Right hindlimb (tissue), 1 donor: ENCODE data around the gene AEN.
A peak's percentile ranks its signal among the peaks of the same experiment; 100 is the strongest.

Experiments used
- DNase-seq: peaks from one replicate; pipeline ENCODE4 v3.0.0-alpha.2; 2018

AEN gene, protein sequence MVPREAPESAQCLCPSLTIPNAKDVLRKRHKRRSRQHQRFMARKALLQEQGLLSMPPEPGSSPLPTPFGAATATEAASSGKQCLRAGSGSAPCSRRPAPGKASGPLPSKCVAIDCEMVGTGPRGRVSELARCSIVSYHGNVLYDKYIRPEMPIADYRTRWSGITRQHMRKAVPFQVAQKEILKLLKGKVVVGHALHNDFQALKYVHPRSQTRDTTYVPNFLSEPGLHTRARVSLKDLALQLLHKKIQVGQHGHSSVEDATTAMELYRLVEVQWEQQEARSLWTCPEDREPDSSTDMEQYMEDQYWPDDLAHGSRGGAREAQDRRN

DNA sequence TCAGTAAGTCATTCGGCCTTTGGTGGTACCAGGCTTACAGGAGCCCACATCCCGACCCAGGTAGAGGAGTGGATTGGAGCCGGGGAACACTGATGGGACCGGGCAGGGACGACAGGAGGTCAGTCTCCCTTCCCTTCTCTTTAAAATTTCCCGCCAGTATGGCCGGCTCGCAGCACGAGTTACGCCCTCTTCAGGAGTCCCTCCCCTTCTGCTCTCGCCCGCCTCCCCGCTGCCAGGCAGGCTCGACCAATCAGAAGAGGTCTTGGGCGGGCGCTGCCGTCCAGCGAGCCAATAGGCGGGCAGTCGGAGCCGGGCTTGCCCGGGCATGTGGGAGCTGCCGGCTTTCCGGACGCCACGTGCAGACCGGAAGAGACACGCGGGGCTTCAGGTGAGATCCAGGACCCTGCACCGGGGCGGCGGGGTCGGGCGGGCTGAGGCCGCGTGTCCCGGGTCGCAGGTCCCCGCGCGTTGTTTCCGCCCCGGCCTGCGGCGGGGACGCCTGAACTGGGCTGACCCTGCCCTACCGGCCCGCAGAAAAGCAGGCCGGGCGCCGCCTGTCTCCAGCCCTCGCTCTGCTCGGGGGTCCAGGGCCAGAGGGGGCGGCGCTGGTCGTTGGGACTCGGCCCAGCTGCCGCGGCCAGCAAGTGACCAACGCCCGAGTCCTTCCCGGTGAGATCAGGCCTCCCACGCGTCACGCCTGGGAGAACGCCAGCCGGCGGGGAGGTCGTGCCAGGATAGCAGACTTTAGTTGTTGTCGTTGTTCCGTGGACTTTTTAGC is at the start of gene AEN:
TSS of gene AEN (plus strand) at position 346 of the 778 bp plus-strand sequence. CDS start 4,870 bp downstream, outside the sequence.
- peak; percentile 98 for DNase-seq

DNA sequence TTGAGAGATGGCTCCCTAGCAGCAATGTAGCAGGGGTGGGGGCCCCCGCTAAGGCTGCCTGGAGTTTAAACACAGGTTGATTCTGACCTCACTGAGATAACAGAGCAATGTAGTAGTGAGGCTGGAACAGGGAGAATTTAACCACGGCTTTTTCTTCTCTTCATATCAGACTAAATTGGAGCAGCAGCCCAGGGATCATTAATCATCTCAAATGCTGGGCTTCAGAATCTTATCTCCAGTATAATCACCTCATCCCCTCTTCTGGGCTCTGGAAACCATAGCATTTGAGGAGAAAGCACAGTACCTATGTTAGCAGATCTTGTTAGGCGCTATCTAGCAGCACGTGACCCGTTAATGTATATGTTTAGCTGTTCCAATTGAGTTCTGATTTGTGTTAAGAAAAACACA is 49.3 kb upstream of the AEN start:
- DNase-seq = no peak

DNA sequence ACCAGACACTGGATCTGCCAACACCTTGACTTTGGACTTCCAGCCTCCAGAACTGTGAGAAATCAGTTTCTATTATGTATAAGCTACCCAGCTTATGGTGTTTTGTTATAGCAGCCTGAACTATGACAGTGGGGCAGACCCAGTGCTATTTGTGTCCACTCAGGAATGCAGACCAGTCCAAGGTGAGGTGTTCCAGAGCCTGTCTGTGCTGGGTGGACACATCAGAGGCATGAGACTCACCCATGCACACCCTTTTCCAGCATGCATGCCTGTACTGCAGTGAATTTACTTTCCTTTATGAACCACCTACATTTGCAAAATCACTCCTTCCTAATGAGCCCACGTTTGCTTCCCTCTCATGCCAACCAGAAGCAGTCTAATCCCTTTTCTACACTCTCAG is 47.1 kb upstream of the AEN start:
- DNase-seq = no peak

DNA sequence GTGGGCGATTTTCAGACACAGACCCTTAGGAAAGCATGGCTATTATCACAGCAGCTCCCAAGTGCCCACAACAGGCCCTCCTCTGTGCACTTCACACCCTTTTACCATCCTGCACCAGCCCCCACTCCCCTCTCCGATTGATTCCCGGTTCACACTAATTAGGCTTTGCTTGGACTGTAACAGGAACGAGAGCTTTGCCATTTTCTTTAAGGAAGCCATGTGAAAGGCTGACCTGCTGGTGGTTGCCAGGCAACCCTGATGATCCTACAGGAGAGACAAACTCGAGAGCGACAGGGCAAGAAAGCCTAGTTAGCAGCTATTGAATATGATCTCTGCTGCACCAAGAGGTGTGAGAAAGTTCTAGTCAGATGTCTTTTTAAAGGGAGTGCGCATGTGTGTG is 46.5 kb upstream of the AEN start:
- no peak for DNase-seq

DNA sequence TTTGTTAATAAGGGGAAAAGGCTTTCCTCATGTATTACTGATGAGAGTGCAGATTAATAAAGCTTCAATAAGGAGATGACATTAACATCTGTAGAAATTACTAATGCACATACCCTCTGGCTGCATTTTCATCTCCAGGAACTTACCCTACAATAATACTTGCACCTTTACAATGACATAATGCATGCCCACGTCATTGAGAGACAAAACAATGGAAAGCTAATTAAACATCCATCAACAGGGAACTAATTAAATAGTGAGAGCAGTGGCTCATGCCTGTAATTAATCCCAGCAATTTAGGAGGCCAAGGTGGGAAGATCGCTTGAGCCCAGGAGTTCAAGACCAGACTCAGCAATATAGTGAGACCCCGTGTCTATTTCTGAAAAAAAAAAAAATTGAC is 41.8 kb upstream of the AEN start:
- no peak for DNase-seq

DNA sequence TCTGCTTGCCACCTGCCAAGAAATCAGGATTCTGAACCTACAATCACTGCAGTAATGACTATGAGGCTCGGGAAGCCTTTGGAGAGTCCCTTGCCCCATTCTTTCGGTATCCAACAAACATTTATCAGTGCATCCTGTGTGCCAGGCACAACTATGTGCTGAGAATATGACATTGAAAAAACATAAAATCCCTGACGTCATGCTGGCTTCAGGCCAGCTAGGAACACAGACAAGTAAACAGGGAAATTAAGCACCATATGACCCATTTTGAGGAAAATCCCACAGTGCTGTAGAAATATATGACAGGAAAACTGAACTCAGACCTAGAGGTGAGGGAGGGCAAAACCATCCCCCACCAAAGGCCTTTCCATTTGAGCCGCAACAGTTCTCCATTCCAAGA is 40.6 kb upstream of the AEN start:
- DNase-seq = no peak

DNA sequence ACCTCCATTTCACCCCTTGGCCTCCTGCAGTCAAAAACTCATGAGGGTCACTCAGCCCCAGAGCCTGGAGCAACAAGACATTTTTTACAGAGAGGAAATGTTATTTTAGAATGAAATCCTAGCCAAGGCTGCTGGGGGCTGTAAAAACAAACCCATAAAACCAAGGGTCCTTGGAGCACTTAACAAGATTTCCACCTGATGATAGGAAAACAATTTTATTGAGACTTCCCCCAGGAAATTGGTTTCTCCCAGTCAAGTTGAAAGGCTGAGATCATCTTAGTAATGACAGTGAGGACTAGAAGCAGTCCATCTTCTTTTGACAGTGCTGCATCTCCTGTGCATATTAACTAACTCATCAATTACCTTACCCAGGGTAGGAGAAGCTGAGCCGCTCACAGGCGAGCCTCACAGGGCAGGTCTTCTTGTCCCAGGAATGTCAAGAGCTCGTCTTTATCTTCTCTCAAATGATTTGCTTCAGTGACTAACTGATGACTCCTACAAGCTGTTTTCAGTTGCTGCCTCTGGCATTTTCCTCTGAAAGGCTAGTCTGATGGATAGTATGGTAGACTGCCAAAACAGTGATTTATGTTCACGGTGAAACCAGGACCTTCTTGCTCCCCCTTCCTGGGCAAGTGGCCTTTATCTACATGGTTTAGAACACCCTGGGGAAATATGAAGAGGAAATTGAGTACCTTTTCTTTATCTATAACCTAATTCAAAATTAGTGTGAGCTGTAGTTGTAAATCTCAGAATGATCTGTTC is 34.6 kb upstream of the AEN start:
- DNase-seq = no peak

DNA sequence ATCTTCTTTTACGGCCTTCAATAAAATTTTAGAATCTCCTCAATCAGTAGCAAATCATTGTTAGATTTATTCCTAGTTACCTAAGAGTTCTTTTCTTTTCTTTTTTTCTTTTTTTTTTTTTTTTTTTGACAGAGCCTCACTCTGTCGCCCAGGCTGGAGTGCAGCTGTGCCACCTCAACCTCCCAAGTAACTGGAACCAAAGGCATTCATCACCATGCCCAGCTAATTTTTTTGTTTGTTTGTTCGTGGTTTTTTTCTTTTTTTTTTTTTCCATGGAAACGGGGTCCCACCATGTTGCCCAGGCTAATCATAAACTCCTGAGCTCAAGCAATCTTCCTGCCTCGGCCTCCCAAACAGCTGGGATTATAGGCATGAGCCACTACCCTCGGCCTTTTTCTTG is 30.4 kb upstream of the AEN start:
- DNase-seq = no peak

DNA sequence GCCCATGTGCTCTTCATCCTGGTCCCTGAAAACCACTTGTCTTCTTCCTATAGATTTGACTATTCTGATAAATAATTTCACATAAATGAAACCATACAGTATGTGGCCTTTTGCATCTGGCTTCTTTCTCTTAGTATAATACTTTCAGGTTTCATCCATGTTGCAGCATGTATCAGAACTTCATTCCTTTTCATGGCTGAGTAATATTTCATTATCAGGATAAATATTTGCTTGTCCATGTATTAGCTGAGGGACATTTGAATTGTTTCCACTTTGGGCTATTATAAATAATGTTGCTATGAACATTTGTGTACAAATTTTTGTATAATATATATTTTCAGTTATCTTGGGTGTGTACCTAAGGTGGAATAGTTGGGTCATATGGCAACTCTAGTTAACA is 29.8 kb upstream of the AEN start:
- no peak for DNase-seq

DNA sequence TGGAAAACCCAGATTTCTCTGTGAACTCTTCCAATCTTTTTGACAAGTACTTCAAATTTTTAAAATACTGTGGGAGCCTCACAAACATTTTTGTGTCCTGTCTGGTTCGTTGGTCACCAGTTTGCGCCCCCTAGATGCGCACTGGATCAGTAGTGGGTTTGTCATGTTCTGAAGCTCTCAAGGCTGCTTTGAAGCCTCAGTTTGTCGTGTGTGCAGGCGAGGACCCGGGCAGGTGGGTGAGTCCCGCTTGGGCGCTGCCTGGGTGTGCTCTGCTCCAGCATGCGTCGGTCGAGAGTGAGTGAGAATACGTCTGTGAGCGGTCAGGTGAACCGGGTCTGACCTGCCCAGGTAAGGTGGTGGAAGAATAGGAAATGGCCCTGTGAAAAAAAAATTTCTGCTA is 17.3 kb upstream of the AEN start:
- DNase-seq = no peak

DNA sequence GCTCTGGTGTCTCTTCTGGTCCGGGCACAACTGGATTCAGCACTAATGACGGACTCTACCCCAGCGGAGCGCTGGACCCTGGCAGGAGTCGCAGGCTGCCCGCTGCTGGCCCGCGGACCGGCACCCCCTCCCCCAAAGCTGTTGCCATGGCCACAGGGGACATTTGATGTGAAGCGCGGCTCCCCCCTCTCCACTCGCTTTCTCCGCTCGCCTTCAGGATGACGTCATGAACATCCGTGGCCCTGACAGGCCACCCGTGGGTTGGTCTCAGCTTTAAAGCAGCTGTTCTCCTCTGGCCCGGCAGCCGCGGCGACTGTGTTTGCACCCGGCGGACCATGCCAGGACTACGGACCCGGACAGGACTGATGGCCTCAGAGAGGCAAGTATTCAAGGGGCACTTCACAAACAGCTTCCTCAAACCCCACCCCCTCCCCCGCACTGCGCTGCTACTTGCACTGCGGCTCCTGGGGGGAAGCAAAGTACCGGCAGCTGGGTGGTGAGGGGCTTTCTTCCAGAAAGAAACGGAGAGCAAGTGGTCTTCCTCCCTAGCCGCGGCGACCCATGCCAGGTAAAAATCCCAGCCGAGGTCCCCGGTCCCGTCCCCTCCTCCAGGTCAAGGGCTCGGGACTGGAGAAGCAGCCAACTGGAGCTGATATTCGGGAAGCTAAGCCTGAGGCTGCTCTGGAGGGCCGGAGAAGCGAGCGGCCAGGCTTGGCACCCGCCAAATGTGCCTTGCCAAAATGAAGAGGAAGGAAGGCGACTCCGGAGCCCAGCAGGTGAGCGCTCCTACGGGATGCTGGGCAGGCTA is 16.6 kb upstream of the AEN start:
- DNase-seq = no peak

DNA sequence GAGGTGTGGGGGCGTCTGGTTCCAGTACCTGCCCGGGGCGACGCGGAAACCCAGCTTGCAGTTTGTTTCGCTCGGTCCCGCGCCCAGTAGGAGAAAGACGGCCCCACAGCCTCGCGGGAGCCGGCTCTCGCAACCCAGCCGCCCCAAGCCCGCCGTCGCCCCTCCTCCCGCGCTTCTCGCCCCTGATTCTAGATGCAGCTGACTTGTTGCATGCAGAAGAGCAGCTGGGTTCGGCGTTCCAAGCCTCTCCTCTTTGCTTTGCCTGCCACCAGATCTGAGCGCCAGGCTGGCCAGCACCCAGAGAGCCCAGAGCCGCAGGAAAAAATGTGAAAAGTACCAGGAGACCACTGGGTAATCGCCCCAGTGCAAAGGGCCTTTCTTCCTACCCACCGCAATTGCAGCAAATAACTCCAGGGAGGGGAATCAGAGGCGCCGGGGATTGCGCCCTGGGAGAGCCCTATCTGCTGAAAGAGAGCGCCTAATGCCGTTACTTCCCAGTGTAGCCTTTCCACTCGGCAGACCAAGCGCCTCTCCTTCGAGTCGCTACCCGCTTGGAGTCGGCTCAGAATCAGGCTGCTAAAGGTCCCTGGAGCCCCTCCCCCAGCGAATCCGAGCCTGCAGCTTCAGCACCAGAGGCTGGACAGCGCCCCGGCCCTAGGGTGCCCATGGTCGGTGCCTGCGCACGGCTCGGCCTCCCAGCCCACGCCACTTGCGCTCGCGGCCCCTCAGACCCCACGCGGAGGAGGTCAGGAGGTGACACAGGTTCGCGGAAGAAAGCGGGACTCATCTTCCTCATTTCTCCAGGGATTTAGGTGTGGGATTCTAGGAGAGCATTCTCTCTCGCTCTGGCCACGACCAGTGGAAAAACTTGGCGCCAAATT is 15.7 kb upstream of the AEN start:
- DNase-seq = peak; percentile 74

DNA sequence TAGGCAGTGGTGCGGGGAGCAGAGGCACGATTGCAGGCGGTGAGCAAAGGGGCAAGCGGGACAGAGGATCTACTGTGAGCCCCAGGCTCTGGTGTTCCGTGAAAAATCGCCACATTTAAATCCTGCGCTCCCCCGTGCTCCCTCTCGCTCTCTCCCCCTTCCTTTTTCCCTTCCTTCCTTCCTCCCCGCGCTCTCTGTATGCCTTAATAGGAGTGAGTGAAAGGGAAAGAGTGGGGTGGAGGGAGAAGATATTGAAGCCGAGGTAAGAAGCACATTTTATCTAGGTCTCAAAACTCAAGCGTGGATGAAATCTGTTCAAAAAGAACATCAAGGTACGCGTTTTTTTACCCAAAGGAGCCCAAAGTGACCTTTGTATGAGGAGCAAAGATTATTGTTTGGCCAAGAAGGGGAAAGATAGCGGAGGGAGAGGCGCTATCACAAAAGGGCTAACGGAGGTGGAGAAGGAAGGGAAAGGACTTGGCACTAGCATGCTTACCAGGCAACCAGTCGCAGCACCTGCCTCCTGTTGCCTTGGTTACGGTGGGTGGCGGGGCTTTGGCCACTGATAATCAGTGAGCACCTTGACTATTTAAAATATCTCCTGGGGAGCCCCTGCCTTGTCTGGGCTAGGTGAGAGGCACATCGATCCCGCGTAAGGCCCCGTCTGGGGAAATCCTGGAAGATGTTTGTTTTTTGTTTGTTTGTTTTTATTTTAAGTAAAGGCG is 14.9 kb upstream of the AEN start:
- no peak for DNase-seq

DNA sequence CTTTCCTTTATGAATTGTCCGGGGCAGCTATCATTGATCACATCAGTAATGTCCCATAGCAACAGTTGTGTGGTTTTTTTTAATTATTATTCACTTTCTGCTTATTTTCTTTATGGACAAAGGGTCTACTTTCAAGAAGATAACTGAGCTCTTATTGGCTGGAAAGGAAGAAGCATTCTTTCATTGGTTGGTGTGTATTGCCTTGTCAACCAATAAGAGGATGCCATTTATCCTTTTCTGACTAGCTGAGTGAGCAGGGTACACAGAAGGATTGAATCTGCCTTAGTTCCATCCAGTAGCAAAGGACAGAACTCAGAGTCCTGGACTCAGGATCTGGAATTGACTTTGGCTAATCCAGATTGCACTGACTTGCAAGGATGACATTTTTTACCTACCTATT is 13.2 kb upstream of the AEN start:
- DNase-seq = no peak

DNA sequence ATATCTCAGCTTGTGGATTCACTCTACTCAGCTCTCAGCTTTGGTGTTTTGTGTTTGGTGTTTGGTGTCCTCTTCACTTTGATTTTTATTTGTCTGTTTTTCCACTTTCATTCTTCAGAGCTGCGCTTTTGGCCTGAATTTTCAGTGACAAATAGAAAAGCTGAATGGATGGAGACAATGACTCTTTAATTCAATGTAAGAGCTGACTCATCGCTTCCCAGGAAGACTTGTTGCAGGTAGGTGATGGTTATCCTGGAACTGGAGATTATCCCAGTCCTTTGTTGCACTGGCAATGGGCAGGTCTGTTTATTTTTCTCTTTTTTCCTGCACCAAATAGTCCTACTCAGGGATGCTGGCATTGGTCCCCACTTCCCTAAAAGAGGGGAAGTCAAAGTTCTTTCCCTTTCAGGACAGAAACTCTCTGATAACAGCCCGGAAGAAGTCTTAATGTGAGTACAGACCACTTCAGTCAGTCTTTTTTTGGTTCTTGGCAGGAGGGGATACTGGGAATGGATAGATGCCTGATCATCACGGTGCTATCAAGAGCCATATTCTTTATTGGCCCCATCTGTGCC is 12.4 kb upstream of the AEN start:
- no peak for DNase-seq

DNA sequence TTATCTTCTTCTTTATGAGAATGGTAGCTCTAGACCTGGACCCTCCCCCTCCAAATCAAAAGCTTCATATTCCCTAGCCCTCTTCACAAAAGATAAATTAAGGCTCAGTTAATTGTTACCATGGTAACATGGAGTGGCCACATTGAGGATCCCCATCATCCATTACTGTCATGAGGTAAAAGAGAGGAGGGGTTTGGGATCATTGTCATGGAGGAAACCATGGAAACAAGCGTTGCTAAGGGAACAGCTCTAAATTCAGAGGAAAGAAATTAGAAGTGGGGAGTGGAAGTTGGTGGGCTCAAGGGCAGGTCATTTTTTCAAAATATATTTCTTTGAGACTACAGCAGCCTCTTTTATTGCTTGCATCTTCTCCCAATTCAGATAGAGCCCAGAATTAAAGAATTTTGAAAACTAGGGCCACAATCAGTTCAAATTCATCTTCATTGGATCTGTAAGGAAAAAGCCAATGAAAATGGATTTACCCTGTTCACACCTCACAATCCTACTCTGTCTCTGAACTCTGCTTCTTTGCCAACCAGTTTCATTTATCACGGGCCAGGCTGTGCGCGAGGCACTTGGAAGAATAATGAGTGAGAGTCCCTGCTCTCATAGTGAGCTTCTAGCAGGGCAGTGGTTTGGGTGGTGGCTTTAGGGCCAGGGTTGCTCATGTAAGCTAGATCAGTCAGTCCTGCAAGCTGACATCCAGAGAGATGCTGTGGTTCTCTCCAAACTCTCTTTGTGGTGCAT is 11.6 kb upstream of the AEN start:
- no peak for DNase-seq

DNA sequence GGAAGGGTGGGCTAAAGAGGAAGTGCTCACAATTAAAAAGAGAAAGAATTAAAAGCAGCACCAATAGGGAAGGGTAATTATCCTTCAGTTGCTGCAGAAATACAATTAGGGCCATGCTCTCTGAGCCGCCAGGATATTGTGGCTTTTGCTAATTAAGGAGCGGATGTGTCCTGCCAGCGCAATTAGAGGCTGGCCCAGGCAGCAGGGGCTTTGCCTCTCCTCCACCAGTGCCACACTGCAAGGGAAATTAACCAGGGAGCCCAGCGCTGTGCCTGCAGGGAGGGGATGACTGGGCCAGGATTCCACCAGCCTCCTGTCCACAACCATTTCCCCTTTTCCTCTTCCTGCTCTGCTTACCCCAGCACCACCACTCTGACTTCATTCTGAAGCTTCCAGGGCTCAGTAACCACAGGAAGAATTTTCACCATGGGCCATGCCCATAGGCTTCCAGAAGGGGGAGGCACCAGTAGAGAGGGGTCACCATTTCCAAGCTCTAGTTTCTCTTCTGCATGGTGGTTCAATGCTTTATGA is 10.4 kb upstream of the AEN start:
- DNase-seq = no peak

DNA sequence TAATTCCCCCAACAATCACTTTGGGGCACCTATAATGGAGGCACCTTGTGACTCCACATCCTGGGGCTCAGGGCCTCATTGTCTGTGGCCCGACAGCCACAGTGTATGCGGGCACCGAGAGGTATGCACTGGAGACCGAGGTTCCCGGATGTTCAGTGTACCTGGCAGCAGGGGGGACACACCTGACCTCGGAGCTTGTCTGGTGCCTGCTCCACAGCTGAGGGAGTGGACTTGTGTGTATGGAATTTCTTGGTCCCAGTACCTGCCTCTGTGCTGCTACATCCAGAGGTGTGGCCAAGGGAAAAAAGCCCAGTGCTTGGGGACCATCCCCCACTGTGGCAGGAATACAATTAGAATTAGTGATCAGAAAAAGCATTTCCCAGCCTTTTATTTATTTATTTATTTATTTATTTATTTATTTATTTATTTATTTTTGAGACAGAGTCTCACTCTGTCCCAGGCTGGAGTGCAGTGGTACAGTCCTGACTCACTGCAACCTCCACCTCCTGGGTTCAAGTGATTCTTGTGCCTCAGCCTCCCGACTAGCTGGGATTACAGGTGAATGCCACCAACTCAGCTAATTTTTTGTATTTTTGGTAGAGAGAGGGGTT is 8.8 kb upstream of the AEN start:
- no peak for DNase-seq
